C4-2B (cell line): ENCODE results near the gene CUX1.

ENCODE experiments used
- CTCF ChIP-seq: fragments of 450-650 bp; conservative IDR thresholded peaks from 2 replicates; pipeline ENCODE4 v1.5.1; 2017; ENCODE audit warnings: mild to moderate bottlenecking
- ZFX ChIP-seq: fragments of 450-650 bp; IDR thresholded peaks from 2 replicates; pipeline ENCODE4 v1.6.1; 2017

DNA sequence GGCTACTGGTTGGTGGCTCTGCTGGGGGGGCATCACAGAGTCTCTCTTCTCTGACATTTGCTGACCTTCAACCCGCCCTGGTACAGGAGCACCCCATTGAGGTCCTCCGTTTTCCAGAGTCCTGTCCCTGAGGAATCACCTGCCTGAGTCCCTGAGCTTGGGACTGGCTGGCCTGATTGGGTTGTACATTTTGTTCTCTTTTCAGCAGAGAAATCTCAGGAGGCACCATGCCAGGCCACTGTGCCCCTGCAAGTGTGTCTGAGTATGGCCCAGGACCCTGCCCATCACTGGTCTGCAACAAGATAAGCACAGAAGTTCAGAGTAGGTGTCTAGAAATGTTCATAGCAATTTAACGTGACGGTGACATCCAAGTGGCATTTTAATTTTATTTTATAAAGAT lies 131.2 kb downstream of the CUX1 start:
- TF ChIP-seq CTCF (no peak), ZFX (no peak)
